Measurements from ENCODE around the gene LONRF2. TPM values are rescaled to one million over a fixed set of nuclear protein-coding genes. Genes with fewer than 3 reads are reported as not detected.

LONRF2 gene
- polyA plus RNA-seq, 2 of the 4 experiments (the other 2 are of a cell fraction), result 4.8 to 17.9 TPM

DNA sequence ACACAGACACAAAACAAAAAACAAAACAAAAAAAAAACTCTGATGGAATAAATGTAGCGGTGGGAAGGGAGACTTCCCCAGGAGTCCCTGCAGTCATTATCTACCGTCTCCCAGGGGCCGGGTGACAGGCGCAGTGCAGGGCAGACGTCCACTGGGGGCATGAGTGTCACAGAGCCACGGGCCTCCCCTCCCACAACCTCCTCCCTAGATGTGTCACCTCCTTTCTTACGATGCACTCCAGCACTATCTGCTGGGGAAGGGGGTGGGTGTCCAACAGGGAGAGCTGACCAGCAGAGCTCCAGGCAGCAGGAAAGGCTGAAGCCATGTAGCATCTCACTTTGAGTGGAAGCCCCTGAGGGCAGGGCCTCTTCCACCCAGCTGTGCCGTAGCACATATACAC lies 84.5 kb downstream of the LONRF2 start:
- ATAC-seq (peak in 1 of 2 experiments; percentile 49; a peak in 2 of 6 replicates), DNase-seq (ENCODE audit: low read depth in 1 of 2, low spot score in 1 of 2) (no peak), FAIRE-seq (no peak)
- Histone ChIP-seq H3K4me1 (no peaks in the 10 kb centered on the region), H3K27ac (no peak overlapping the region), H3K9me3 (no peaks in the 10 kb centered on the region), H3K4me3 (no peak overlapping the region), H3K4me2 (no peak overlapping the region)
- POLR2A ChIA-PET, result no interaction called here
- 46% methylated on average over 7 of the region's 8 CpGs for WGBS (ENCODE audit: missing lambda C conversion rate)
- CTCF ChIA-PET, result interaction anchor here (0.8 to 1.2 kb wide), 3 partner anchors 16 to 512 kb away, joined by 3 to 4 read pairs (median 3); no protein-coding TSS in a partner anchor
- TF ChIP-seq KDM1A (IDR thresholded peaks at IDR 0.05; ENCODE audit: low read depth), result no peak
- TF ChIP-seq EHMT2 (IDR thresholded peaks at IDR 0.05; ENCODE audit: low read depth), result no peak

GRCh38 chr2:100237163-100237562 lies 85.1 kb downstream of the LONRF2 start:
- no peak overlapping the region for H3K27ac ChIP-seq
- WGBS (ENCODE audit: missing lambda C conversion rate), result 48% methylated on average over 10 of the region's 10 CpGs
- no peak overlapping the region for H3K4me3 ChIP-seq
- no peaks in the 10 kb centered on the region for H3K4me1 ChIP-seq
- CTCF ChIA-PET, result interaction anchor here (0.8 to 1.2 kb wide), 3 partner anchors 16 to 512 kb away, joined by 3 to 4 read pairs (median 3); no protein-coding TSS in a partner anchor
- DNase-seq (ENCODE audit: low read depth in 1 of 2, low spot score in 1 of 2) (no peak), FAIRE-seq (no peak), ATAC-seq (no peak)
- no peak overlapping the region for H3K4me2 ChIP-seq
- TF ChIP-seq ZFP36 (IDR thresholded peaks at IDR 0.05; ENCODE audit: borderline replicate concordance, partially characterized antibody) (no peak), E2F6 (IDR thresholded peaks at IDR 0.05; ENCODE audit: borderline replicate concordance, low read depth) (no peak), ZSCAN20 (CRISPR knock-in tag; IDR thresholded peaks at IDR 0.05) (no peak), RARB (CRISPR knock-in tag; IDR thresholded peaks at IDR 0.05) (no peak), HDAC2 (IDR thresholded peaks at IDR 0.05) (no peak), NPAS2 (CRISPR knock-in tag; IDR thresholded peaks at IDR 0.05; ENCODE audit: borderline replicate concordance) (no peak), JUN (IDR thresholded peaks at IDR 0.05) (no peak), ESRRA (IDR thresholded peaks at IDR 0.05; ENCODE audit: borderline replicate concordance, low read length) (no peak), MYC (IDR thresholded peaks at IDR 0.05; ENCODE audit: borderline replicate concordance, low read length) (no peak), CEBPB (IDR thresholded peaks at IDR 0.05) (no peak), HEYL (CRISPR knock-in tag; IDR thresholded peaks at IDR 0.05) (no peak), BHLHE40 (IDR thresholded peaks at IDR 0.05; ENCODE audit: low read depth, low read length) (no peak), FOSL2 (IDR thresholded peaks at IDR 0.05) (no peak), FOSL2 (CRISPR knock-in tag; IDR thresholded peaks at IDR 0.05) (no peak), NFE2L2 (conservative IDR thresholded peaks at IDR 0.05; ENCODE audit: low read length) (no peak), HOXA7 (CRISPR knock-in tag; IDR thresholded peaks at IDR 0.05) (no peak), HOXB5 (CRISPR knock-in tag; IDR thresholded peaks at IDR 0.05) (no peak), ATOH8 (CRISPR knock-in tag; IDR thresholded peaks at IDR 0.05; ENCODE audit: low read depth) (no peak)
- TF ChIP-seq, protein P1, sequence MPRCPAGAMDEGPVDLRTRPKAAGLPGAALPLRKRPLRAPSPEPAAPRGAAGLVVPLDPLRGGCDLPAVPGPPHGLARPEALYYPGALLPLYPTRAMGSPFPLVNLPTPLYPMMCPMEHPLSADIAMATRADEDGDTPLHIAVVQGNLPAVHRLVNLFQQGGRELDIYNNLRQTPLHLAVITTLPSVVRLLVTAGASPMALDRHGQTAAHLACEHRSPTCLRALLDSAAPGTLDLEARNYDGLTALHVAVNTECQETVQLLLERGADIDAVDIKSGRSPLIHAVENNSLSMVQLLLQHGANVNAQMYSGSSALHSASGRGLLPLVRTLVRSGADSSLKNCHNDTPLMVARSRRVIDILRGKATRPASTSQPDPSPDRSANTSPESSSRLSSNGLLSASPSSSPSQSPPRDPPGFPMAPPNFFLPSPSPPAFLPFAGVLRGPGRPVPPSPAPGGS (IDR thresholded peaks at IDR 0.05), result no peak
- TF ChIP-seq, protein P2, sequence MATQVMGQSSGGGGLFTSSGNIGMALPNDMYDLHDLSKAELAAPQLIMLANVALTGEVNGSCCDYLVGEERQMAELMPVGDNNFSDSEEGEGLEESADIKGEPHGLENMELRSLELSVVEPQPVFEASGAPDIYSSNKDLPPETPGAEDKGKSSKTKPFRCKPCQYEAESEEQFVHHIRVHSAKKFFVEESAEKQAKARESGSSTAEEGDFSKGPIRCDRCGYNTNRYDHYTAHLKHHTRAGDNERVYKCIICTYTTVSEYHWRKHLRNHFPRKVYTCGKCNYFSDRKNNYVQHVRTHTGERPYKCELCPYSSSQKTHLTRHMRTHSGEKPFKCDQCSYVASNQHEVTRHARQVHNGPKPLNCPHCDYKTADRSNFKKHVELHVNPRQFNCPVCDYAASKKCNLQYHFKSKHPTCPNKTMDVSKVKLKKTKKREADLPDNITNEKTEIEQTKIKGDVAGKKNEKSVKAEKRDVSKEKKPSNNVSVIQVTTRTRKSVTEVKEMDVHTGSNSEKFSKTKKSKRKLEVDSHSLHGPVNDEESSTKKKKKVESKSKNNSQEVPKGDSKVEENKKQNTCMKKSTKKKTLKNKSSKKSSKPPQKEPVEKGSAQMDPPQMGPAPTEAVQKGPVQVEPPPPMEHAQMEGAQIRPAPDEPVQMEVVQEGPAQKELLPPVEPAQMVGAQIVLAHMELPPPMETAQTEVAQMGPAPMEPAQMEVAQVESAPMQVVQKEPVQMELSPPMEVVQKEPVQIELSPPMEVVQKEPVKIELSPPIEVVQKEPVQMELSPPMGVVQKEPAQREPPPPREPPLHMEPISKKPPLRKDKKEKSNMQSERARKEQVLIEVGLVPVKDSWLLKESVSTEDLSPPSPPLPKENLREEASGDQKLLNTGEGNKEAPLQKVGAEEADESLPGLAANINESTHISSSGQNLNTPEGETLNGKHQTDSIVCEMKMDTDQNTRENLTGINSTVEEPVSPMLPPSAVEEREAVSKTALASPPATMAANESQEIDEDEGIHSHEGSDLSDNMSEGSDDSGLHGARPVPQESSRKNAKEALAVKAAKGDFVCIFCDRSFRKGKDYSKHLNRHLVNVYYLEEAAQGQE (IDR thresholded peaks at IDR 0.05), result no peak
- TF ChIP-seq, protein P3, sequence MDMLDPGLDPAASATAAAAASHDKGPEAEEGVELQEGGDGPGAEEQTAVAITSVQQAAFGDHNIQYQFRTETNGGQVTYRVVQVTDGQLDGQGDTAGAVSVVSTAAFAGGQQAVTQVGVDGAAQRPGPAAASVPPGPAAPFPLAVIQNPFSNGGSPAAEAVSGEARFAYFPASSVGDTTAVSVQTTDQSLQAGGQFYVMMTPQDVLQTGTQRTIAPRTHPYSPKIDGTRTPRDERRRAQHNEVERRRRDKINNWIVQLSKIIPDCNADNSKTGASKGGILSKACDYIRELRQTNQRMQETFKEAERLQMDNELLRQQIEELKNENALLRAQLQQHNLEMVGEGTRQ (IDR thresholded peaks at IDR 0.05), result no peak
- POLR2A ChIA-PET, result no interaction called here
- H3K9me3 ChIP-seq, result no peaks in the 10 kb centered on the region
